Suprapubic skin (tissue), 4 donors: ENCODE data around the gene TIAM1. TPM values are rescaled to one million over a fixed set of nuclear protein-coding genes. Genes with fewer than 3 reads are reported as not detected.

Source experiments
- DNase-seq, 2 donors: peaks; one replicate each; pipeline ENCODE4 v3.0.0-alpha.2; 2019; ENCODE audit warnings: low spot score in 2 of 2
- H3K27ac ChIP-seq: fragments of 200-600 bp; sonication (generic); one replicate; pipeline ENCODE4 v1.5.1; 2019
- H3K27me3 ChIP-seq: fragments of 200-600 bp; sonication (generic); one replicate; pipeline ENCODE4 v1.5.1; 2019
- H3K36me3 ChIP-seq: fragments of 200-600 bp; sonication (generic); one replicate; pipeline ENCODE4 v1.5.1; 2019
- H3K4me1 ChIP-seq: fragments of 200-600 bp; sonication (generic); one replicate; pipeline ENCODE4 v1.5.1; 2019
- H3K4me3 ChIP-seq: fragments of 200-600 bp; sonication (generic); one replicate; pipeline ENCODE4 v1.5.1; 2019; ENCODE audit warnings: mild to moderate bottlenecking
- H3K9me3 ChIP-seq: fragments of 200-600 bp; sonication (generic); one replicate; pipeline ENCODE4 v1.5.1; 2019
- CTCF ChIP-seq, 2 donors: fragments of 200-600 bp in 1 of 2; fragments of 450-650 bp in 1 of 2; sonication (generic) in 1 of 2; IDR thresholded peaks; one replicate each; pipeline ENCODE4 v1.5.1; 2016 to 2019; ENCODE audit warnings: antibody characterized with exemption in 2 of 2, mild to moderate bottlenecking in 1 of 2, moderate library complexity in 1 of 2
- EP300 ChIP-seq: sonication (generic); formaldehyde crosslinking; IDR thresholded peaks from one replicate; pipeline ENCODE4 v1.6.1; 2017; ENCODE audit warnings: antibody characterized with exemption
- POLR2A ChIP-seq, 2 donors: fragments of 450-650 bp; IDR thresholded peaks; one replicate each; pipeline ENCODE4 v1.6.1; 2017; ENCODE audit warnings: antibody characterized with exemption in 2 of 2, mild to moderate bottlenecking in 2 of 2, moderate library complexity in 2 of 2
- POLR2AphosphoS5 ChIP-seq, 3 donors: sonication (generic); formaldehyde crosslinking; IDR thresholded peaks; one replicate each; pipeline ENCODE4 v1.6.1; 2017; ENCODE audit warnings: antibody characterized with exemption in 3 of 3
- WGBS: methylation state at CpG from one replicate; pipeline ENCODE4 v1.1.5; 2018; 5-methylcytosine and 5-hydroxymethylcytosine counted together
- total RNA-seq, 4 donors: library from RNA; depleted of rRNA; stranded (reverse); fragments of >200 nt; gene quantifications; one replicate each; pipeline ENCODE4 v1.1.0, GENCODE V29; 2016

Gene TIAM1
- total RNA-seq, 4 donors from 2014 or later, result 71.9 to 135 (median 87.9) TPM

DNA sequence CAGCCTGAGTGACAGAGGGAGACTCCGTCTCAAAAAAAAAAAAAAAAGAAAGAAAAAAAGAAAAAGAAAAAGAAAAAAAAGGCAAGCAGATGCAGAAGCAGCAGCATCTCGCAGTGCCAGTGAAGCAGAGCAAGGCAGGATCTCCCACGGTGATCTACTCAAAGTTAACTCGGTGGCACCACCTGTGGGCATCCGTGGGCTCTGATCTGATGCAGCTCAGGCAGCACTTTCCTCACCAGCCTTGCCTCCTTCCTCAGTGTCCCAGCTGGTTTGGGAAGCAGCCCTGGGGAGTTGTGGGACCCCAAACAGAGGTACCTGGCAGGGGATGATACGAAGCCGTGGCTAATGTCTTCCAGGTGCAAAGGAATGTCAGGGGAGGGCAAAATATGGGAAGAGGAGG lies 201.5 kb downstream of the TIAM1 start:
- no peak for DNase-seq
- H3K27me3 ChIP-seq, result no peaks in the 10 kb centered on the region
- WGBS, result 73% methylated on average over 7 of the region's 7 CpGs
- H3K36me3 ChIP-seq, result peaks cover 5% of the 10 kb centered on the region
- H3K9me3 ChIP-seq, result no peaks in the 10 kb centered on the region
- no peak overlapping the region for H3K27ac ChIP-seq
- no peaks in the 10 kb centered on the region for H3K4me1 ChIP-seq
- TF ChIP-seq POLR2A (IDR thresholded peaks at IDR 0.05), result no peak
- no peak for TF ChIP-seq POLR2AphosphoS5 (IDR thresholded peaks at IDR 0.05)
- no peak for TF ChIP-seq EP300
- TF ChIP-seq CTCF (IDR thresholded peaks at IDR 0.05), result no peak
- no peak overlapping the region for H3K4me3 ChIP-seq

DNA sequence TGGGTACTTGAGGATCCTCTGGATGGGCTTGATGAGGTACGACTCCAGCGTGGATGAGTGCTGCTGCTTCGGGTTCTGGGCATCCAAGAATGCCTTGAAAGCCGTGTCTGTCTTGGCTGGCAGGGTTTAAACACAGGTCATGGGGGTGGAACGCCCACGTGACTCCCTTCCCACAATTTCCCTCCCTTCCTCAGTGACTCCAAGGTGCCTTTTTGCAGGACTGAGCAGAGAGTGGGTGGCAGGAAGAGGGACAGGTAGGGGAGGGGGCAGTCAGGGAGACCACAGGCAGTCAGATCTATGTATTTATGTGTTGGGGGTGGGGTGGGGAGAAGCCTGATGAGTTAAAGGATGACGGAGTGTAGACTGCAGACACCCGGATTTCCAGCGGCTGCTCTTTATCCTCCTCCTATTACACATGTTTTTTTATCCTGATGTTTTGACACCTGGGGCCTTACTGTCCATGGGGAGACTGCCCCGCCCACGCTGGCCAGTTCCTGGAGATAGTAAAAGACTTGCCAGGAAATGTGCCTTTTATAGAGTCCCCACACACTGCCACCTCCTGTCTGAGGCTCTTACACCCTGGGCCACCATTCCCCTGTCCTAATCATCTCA lies 202.6 kb downstream of the TIAM1 start:
- Histone ChIP-seq H3K27ac (no peak overlapping the region), H3K36me3 (peaks cover 5% of the 10 kb centered on the region), H3K27me3 (no peaks in the 10 kb centered on the region), H3K4me1 (no peaks in the 10 kb centered on the region), H3K9me3 (no peaks in the 10 kb centered on the region), H3K4me3 (no peak overlapping the region)
- no peak for TF ChIP-seq EP300
- no peak for TF ChIP-seq POLR2AphosphoS5 (IDR thresholded peaks at IDR 0.05)
- TF ChIP-seq POLR2A (IDR thresholded peaks at IDR 0.05), result no peak
- no peak for TF ChIP-seq CTCF (IDR thresholded peaks at IDR 0.05)
- 81% methylated on average over 11 of the region's 11 CpGs for WGBS
- no peak for DNase-seq

GRCh38 chr21:31140676-31141075 lies 203.4 kb downstream of the TIAM1 start:
- no peak overlapping the region for H3K27ac ChIP-seq
- TF ChIP-seq POLR2A (IDR thresholded peaks at IDR 0.05) (no peak), CTCF (IDR thresholded peaks at IDR 0.05) (no peak), EP300 (no peak), POLR2AphosphoS5 (IDR thresholded peaks at IDR 0.05) (no peak)

DNA sequence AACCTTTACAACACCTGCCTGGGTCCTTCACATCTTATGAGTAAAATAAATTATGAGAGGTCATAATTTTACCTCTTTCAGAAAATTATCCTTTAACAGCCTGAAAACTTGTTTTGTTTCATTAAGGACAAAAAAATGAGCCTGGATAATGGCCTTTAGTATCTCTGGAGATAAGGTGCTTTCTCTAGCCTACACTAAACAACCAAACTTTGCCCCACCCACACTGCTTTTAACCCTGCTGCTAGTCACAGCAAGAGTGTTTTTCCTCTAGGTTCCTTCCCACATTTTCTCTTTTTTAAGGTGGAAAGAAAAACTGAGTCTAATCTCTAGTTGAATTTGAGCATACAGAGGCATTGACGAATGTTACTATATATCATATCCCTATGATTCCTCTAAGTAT lies 204.0 kb downstream of the TIAM1 start:
- Histone ChIP-seq H3K4me1 (no peaks in the 10 kb centered on the region), H3K27me3 (no peaks in the 10 kb centered on the region), H3K9me3 (no peaks in the 10 kb centered on the region), H3K27ac (no peak overlapping the region), H3K36me3 (peaks cover 5% of the 10 kb centered on the region), H3K4me3 (no peak overlapping the region)
- WGBS, result 94% methylated on average over 1 of the region's 1 CpG
- no peak for DNase-seq
- TF ChIP-seq EP300, result no peak

More at GRCh38 chr21:31140676-31141075, 203.4 kb downstream of the TIAM1 start:
- Histone ChIP-seq H3K27me3 (no peaks in the 10 kb centered on the region), H3K9me3 (no peaks in the 10 kb centered on the region), H3K4me3 (no peak overlapping the region), H3K36me3 (peaks cover 5% of the 10 kb centered on the region), H3K4me1 (no peaks in the 10 kb centered on the region)
- DNase-seq, result no peak

- 64% methylated on average over 1 of the region's 1 CpG for WGBS
- no peaks in the 10 kb centered on the region for H3K9me3 ChIP-seq
- no peak overlapping the region for H3K27ac ChIP-seq
- H3K4me1 ChIP-seq, result peaks cover 2% of the 10 kb centered on the region
- no peak for TF ChIP-seq POLR2A (IDR thresholded peaks at IDR 0.05)
- no peak for TF ChIP-seq EP300
- TF ChIP-seq CTCF (IDR thresholded peaks at IDR 0.05), result no peak
- no peak for TF ChIP-seq POLR2AphosphoS5 (IDR thresholded peaks at IDR 0.05)
- peaks cover 10% of the 10 kb centered on the region for H3K36me3 ChIP-seq
- H3K4me3 ChIP-seq, result no peak overlapping the region
- no peak for DNase-seq
- no peaks in the 10 kb centered on the region for H3K27me3 ChIP-seq
Observed at GRCh38 chr21:31137960-31138359, 206.1 kb downstream of the TIAM1 start.

GRCh38 chr21:31136891-31137290 lies 207.2 kb downstream of the TIAM1 start:
- Histone ChIP-seq H3K27me3 (no peaks in the 10 kb centered on the region), H3K27ac (no peak overlapping the region), H3K4me3 (no peak overlapping the region), H3K4me1 (peaks cover 3% of the 10 kb centered on the region), H3K9me3 (no peaks in the 10 kb centered on the region), H3K36me3 (peaks cover 12% of the 10 kb centered on the region)
- WGBS, result 57% methylated on average over 12 of the region's 12 CpGs
- no peak for DNase-seq
- TF ChIP-seq CTCF (IDR thresholded peaks at IDR 0.05) (no peak), POLR2AphosphoS5 (IDR thresholded peaks at IDR 0.05) (no peak)
